ENCODE data around the gene CNIH1.
"Not testable (repeated sequence)": the region's sequence is repeated elsewhere in the genome, so short reads cannot be mapped to it uniquely, and the experiment has no call there.

Gene CNIH1

DNA sequence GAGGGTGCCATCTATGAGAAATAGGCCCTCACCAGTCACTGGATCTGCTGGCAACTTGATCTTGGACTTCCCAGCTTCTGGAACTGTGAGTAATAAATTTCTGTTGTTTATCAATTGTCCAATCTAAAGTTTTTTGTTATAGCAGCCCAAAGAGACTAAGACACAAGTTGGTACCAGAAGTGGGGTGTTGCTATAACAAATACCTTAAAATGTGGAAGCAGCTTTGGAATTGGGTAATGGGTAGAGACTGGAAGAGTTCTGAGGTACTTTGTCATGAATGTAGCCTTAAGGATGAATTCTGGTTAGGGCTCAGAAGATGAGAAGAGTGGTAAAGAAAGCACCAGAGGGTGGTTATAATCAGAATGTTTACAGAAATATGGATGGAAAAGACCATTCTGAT, 26.1 kb upstream of the CNIH1 start:
- DNase-seq (ENCODE audit: low read depth) = no peak

DNA sequence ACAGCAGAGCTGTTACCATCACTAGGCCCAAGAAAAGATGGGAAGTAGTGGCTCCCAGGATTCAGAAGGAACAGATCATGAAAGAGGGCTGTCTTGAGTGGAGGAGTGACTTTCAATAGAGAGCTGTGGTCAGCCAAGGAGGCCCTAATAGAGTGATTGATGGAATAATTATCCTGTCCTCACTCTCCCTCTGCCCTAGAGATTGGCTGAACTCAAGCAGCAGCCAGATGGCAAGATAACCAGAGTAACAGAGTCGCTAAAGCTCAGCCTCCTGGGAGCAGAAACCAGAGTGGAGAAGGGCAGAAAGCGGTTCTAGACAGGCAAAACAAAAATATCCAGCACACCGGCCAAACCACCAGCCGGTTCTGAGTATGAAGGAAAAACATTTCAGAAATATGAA, 24.5 kb upstream of the CNIH1 start:
- DNase-seq (ENCODE audit: low read depth) = no peak

DNA sequence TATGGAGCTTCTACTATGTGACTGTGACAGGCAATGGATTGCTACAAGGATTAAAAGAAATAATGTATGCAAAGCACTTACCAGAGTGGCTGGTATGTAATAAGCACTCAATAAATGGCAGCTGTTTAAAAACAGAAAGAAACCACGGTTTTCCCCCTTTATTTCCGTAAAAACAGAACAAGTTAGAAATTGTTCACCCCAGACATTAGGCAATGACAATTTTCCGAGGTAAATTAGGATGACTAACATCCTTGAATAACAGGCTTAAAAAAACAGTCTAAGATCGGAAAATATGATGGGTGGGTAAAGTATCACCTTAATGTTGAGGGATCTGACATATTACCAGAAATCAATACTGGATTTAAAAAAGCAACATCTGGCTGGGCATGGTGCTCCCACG, 20.9 kb upstream of the CNIH1 start:
- DNase-seq (ENCODE audit: low read depth) = no peak

GRCh38 chr14:54459106-54459505, 17.9 kb upstream of the CNIH1 start:
- DNase-seq (ENCODE audit: low read depth) = no peak

DNA sequence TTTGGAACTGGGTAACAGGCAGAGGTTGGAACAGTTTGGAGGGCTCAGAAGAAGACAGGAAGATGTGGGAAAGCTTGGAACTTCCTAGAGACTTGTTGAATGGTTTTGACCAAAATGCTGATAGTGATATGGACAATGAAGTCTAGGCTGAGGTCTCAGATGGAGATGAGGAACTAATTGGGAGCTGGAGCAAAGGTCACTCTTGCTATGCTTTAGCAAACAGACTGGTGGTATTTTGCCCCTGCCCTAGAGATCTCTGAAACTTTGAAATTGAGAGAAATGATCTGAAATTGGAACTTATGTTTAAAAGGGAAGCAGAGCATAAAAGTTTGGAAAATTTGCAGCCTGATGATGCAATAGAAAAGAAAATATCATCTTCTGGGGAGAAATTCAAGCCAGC, 17.4 kb upstream of the CNIH1 start:
- not testable (repeated sequence) for DNase-seq (ENCODE audit: low read depth)

GRCh38 chr14:54457609-54457996, 16.4 kb upstream of the CNIH1 start:
- no peak for DNase-seq (ENCODE audit: low read depth)

DNA sequence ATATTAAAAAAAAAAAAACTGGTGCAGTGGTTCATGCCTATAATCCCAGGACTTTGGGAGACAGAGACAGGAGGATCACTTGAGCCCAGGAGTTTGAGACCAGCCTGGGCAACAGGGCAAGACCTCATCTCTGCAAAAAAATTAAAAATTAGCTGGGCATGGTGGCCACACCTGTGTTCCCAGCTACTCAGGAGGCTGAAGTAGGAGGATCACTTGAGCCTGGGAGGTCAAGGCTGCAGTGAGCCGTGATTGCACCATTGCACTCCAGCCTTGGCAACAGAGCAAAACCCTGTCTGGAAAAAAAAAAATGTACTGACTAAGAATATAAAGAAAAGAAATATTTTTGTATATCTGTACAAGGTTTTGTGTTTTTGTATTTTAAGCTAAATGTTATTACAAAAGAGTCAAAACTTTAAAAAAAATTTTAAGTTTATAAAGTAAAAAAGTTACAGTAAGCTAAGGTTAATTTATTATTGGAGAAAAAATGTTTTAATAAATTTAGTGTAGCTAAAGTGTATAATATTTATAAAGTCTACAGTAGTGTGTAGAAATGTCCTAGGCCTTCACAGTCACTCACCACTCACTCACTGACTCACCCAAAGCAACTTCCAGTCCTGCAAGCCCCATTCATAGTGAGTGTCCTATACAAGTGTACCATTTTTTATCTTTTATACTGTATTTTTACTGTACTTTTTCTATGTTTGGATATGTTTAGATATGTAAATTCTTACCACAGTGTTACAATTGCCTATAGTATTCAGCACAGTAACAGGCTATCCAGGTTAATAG, 15.8 kb upstream of the CNIH1 start:
- DNase-seq (ENCODE audit: low read depth) = not testable (repeated sequence)

DNA sequence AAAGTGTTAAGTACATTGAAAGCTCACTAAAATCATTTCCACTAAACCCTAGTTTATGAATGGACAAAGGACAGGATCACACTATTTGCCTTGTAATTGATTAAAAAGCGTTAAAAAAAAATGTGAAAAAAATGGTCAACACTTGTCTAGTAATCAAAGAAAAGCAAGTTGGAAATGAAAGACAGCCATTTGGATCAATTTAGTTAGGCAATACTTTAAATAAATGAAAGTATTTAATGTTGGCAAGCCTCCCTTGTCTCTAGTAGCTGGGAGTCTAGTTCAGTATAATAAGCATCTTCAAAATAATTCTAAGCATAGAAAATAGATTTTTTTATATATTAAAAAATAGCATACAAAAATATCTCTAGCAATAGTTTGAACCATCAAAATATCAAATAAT, 14.2 kb upstream of the CNIH1 start:
- DNase-seq (ENCODE audit: low read depth) = no peak

DNA sequence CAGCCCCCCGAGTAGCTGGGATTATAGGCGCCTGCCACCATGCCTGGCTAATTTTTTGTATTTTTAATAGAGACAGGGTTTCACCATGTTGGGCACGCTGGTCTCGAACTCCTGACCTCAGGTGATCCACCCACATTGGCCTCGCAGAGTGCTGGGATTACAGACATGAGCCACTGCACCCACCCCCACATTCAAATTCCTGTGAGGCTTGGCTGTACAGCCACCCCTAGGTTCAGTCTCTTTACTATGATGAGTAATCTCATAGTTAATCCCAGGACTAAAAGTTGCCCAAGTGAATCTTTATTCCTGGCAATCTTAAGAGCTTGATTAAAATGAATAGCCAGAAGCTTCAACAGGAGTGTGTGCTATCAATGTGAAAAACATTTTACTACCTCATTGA, 12.8 kb upstream of the CNIH1 start:
- DNase-seq (ENCODE audit: low read depth) = not testable (repeated sequence)

DNA sequence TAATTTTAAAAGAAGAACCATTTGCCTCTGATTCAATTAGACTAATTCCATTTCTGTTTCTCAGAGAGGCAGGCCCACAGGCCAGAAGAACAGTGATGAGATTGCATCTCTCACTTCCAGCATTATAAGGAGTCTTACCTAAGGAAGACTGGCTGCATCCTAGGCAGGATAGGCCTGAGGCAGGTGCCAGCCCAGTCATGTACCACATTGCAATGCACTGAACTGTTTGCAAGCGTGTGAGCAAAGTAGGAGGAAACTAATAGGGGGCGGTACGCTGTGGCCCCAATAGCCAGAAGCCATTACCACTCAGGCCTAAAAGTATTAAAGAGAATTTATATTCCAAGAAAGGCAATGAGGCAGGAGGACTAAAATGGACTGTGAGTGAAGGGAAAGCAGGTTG, 12.1 kb upstream of the CNIH1 start:
- DNase-seq (ENCODE audit: low read depth) = no peak

DNA sequence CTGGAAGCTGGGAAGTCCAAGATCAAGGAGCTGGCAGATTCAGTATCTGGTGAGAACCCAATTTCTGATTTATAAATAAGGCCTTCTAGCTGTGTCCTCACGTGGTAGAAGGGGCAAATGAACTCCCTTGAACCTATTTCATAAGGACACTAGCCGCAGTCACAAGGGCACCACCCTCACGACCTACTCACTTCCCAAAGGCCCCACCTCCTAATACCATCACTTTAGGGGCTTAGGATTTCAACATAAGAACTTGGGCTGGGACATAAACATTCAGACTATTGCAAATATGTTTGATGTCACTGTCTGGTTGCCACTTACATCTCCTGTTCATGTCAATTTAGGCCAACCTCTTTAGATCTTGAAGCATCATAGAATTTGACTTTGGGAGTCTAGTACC, 10.8 kb upstream of the CNIH1 start:
- DNase-seq (ENCODE audit: low read depth) = no peak

GRCh38 chr14:54451121-54451601, 10.0 kb upstream of the CNIH1 start:
- no peak for DNase-seq (ENCODE audit: low read depth)

DNA sequence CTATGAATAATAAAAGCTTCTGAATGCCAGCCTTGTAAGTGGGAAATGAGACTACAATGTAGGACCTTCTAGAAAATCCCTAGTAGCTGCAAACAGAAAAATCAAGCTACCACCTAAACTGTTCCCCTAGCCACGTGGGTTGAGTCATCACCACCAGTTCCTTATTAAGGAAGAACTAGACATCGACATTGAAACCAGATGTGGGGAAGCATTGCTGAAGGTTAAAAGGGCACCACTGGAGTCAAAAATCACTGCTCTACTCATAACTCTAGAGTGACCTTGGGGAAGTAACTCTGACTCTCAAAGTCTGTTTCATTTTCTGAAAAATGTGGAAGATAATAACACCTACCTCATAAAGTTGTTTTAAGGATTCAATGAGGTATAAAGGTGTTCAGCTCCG, 9.4 kb upstream of the CNIH1 start:
- DNase-seq (ENCODE audit: low read depth) = no peak

GRCh38 chr14:54447231-54447692, 6.1 kb upstream of the CNIH1 start:
- DNase-seq (ENCODE audit: low read depth) = no peak

DNA sequence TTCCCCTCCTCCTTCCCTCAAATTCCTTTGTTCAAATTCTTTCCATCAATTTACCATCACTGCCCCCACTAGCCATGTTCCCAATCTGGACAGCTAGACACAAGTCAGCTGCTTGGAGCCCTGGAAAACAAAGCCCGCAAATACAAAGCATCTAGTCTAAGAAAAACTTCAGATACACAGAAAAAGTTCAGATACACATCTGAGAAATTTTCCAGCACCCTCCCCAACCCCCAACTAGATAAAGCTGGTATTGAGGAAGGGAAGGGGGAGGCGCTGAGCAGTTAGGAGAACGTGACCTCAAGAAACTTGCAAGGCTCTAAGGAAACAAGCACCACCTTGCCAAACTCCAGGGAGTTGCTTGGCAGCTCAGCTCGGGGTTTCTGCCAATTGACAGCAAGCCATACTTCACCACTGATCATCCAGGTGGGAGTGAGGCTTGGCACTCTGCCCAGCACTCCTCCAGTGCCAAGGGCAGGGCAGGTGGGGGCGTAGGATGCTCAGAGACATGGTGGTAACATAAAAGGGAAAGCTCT, 5.1 kb upstream of the CNIH1 start:
- no peak for DNase-seq (ENCODE audit: low read depth)

DNA sequence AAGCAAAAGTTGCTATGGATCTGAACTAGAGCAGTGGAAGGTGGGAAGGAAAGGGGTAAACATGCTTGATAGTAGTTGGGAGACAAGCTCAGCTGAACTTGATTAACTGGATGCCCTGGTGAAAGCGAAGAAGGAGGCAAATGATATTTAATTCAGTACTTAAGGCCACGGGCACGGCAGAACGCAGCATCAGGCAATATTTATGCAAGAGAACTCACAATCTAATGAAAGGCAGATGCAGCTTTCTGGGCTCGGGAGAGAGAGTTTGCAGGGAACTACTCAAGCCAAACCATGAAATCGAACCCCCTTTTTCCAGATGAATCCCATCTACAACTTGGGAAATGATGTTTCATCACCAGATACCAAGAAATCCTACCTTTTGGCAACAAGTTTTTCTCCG, 3.5 kb upstream of the CNIH1 start:
- no peak for DNase-seq (ENCODE audit: low read depth)

- DNase-seq (ENCODE audit: low read depth) = no peak
Observed at GRCh38 chr14:54443981-54444380, 2.8 kb upstream of the CNIH1 start.

- DNase-seq (ENCODE audit: low read depth) = not testable (repeated sequence)
Observed at GRCh38 chr14:54442961-54443360, 1.8 kb upstream of the CNIH1 start.

GRCh38 chr14:54440476-54440872, 700 bp downstream of the CNIH1 start:
- no peak for DNase-seq (ENCODE audit: low read depth)

DNA sequence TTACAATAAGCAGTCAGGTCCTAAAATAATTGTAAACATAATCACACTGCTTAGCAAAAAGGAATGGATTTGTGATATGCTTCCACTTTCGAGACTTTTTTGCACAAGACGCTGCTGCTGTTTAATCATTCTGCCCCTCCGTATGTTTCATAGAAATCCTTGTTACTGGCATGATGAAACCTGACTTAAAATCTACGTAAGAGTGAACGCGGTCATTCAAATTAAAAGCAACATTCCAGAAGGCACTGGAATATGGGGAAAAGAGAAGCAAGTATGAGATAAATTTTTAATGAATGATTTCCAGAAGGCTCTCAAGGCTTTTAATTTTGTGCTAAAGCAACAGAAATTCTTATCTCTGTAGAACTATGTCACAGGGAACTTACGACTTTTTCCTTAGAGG, 1.1 kb downstream of the CNIH1 start:
- DNase-seq (ENCODE audit: low read depth) = no peak

DNA sequence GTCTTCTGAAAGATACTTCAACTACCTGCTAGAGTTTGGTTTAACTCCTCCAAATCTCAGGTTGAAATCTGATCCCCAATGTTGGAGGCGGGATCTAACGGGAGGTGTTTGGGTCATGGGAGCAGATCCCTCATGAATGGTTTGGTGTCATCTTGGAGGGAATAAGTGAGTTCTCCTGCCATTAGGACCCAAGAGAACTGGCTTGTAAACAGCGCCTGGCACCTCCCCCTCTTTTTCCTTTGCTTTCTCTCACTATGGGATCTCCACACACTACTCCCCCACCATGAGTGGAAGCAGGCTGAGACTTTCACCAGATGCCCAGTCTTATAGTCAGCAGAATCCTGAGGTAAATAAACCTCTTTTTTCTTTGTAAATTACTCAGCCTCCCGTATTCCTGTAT, 2.5 kb downstream of the CNIH1 start:
- no peak for DNase-seq (ENCODE audit: low read depth)

DNA sequence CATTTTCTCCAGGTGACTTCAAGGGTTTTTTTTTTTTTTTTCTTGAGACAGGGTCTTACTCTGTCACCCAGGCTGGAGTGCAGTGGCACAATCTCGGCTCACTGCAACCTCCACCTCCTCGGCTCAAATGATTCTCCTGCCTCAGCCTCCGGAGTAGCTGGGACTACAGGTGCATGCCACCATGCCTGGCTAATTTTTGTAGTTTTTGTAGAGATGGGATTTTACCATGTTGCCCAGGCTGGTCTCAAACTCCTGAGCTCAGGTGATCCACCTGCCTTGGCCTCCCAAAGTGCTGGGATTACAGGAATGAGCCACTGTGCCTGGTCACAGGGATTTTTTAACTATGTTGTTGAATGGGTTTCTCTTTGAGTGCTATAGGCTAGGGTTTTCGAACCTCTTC, 3.2 kb downstream of the CNIH1 start:
- DNase-seq (ENCODE audit: low read depth) = not testable (repeated sequence)

DNA sequence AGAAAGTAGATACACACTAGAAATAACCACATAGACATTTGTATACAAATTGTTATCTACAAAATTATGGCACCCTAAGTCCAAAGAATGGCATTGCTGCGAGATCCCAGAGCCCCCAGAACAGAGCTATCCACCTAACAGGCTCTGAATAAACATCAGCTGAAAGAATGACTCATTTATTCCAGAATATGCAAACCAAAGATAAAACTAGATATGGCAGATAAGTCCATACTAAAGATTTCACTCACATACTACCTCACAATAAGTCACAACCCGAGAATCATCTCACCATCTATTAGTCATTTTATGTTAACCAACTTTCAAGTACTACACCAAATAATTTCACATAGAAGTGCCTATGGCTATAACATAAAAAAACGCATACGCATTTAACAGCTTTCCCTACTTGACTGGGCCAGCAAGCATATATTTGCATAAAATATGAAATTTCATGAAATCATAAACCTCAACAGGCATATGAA, 5.6 kb downstream of the CNIH1 start:
- DNase-seq (ENCODE audit: low read depth) = no peak

DNA sequence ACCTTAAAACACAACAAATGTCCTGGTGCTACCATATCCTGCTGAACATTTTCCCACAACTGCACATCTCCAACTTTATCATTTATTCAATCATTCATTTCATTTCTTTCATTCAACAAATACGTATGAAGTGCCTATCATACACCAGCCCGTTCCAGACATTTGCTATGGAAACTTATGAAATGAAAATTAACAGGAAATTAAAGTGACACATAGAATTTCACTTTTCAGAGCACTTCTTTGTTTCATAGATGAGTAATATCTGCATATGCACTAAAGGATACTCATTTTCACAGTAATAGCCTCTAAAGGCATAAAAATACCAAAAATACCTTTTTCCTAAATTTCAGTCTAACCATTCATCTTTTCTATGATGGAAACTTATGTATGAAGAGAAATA, 12.6 kb downstream of the CNIH1 start:
- no peak for DNase-seq (ENCODE audit: low read depth)

Data from activated T-helper 1 cell treated with Interleukin-2 at 50 U/mL for 16 hours (primary cell).